NCI-H2081 (cell line): ENCODE measurements around the gene SSBP4.
"Not testable (repeated sequence)": the region's sequence is repeated elsewhere in the genome, so short reads cannot be mapped to it uniquely, and the experiment has no call there.

Source experiments
- DNase-seq, 2 experiments: peaks; one replicate each; lab custom pipeline; 2025; lab: John Stamatoyannopoulos, UW

Gene SSBP4

DNA sequence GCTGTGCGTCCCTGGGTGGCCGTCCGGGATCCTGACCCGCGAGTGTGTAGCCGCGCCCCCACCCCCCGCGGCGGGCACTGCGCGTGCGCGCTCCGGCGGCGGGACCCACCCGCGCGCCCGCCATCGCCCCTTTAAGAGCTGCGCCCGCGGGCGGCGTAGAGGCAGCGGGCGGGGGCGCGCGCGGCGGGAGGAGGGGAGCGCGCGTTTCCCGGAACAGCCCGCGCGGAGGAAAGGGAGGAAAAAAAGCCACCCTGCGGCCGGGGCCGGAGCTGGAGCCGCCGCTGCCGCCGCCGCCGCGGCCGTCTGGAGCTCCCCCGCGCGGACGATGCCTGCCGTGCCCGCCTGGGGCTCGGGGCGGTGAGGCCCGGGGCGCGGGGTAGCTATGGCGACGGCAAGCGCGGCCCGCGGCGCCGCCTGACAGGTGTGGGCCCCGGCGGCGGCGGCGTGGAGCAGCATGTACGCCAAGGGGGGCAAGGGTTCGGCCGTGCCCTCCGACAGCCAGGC lies at the start of gene SSBP4:
SSBP4 (plus strand) TSS at position 204 of the 504 bp plus-strand sequence; CDS start at position 455, 251 bp downstream.
- peak; percentile 65 to 79 for DNase-seq

GRCh38 chr19:18373407-18373891 lies 45.7 kb upstream of the SSBP4 start:
- DNase-seq: no peak

- DNase-seq: peak in 1 of 2 experiments; percentile 40
Observed at GRCh38 chr19:18373892-18374629, 45.1 kb upstream of the SSBP4 start.

- DNase-seq: peak in 1 of 2 experiments; percentile 72
Observed at GRCh38 chr19:18377026-18377425, 42.2 kb upstream of the SSBP4 start.

DNA sequence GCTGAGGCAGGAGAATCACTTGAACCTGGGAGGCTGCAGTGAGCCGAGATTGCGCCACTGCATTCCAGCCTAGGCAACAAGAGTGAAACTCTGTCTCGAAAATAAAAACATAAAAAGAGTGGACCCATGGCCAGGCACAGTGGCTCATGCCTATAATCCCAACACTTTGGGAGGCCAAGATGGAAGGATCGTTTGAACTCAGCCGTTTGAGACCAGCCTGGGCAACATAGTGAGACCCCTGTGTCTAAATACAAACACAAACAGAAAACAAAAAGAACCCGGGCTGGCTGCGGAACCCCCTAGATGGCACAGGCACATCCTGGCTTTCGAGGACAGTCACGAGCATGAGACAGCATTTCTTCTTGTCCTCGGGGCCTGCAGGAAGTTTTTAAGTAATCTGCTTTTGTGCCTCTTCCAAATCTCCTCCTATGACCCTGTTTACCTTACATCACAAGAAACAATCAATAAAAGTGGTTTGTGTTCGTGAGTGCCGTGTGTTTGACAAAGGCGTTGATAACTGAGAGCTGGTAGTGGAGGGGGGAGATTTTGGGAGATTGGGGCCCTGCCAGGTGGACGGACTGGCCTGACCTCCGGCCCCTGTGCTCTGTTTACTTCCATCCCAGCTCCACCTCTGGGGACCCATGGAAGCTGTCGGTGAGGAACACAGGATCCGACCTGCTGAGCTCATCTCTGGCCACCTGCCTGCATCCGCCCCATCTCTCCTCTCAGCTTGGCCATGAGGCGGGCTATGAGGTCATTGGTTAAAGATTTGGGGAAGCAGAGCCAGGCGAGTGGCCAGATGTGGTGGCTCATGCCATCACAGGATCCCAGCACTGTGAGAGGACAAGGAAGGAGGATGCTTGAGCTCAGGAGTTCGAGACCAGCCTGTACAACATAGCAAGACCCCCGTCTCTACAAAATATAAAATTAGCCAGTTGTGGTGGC lies 39.1 kb upstream of the SSBP4 start:
- DNase-seq: peak in 1 of 2 experiments; percentile 7

DNA sequence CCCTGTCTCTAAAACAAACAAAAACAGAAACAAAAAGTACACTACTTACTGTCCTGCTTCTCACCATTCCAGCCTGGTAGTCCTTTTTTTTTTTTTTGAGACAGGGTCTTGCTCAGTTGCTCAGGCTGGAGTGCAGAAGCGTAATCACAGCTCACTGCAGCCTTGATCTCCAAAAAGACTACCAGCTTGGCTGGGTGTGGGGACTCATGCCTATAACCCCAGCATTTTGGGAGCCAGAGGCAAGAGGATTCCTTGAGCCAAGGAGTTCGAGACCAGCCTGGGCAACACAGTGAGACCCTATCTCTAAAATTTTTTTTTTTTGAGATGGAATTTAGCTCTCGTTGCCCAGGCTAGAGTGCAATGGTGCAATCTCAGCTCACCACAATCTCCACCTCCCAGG lies 38.4 kb upstream of the SSBP4 start:
- DNase-seq: no peak

DNA sequence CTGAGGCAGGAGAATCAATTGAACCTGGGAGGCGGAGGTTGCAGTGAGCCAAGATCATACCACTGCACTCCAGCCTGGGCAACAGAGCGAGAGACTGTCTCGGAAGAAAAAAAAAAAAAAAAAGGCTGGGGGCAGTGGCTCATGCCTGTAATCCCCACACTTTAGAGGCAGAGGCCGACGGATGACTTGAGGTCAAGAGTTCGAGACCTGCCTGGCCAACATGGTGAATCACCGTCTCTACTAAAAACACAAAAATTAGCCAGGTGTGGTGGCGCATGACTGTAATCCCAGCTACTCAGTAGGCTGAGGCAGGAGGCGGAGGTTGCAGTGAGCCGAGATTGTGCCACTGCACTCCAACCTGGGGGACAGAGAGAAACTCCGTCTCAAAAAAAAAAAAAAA lies 35.6 kb upstream of the SSBP4 start:
- not testable (repeated sequence) for DNase-seq

DNA sequence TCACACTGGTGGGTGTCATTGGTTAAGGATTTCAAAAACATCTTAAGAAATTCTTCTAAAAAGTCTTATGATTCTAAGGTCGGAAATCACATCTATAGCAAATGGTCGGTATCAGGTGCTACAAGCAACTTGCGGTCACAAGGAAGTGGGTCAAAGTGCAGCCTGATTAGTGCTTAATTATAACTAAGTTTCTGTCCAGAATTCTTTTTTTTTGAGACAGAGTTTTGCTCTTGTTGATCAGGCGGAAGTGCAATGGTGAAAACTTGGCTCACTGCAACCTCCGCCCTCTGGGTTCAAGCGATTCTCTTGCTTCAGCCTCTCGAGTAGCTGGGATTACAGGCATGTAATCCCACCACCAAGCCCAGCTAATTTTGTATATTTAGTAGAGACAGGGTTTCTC lies 34.4 kb upstream of the SSBP4 start:
- DNase-seq: no peak

DNA sequence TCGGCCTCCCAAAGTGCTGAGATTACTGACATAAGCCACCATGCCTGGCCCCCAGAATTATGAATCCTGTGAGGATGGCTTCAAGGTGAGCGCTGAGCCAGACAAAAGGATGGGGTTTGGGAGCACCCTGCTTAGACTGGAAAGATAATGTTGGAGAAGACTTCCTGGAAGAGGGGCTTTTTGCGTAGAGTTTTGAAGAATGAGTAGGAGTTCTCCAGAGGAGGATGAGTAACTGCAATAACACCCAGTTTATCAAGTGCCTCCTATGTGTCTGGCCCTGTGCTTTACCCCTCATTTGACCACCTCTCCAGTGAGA lies 33.9 kb upstream of the SSBP4 start:
- DNase-seq: no peak

GRCh38 chr19:18385675-18386542 lies 33.3 kb upstream of the SSBP4 start, which contains the start of gene GDF15:
Gene GDF15 (plus strand): TSS chr19:18386158. CDS start chr19:18386190, 32 bp downstream.
- DNase-seq: no peak

GRCh38 chr19:18386543-18387271 lies 32.5 kb upstream of the SSBP4 start:
- no peak for DNase-seq

- peak; percentile 75 to 84 for DNase-seq
Observed at GRCh38 chr19:18388100-18388959, 30.9 kb upstream of the SSBP4 start.

DNA sequence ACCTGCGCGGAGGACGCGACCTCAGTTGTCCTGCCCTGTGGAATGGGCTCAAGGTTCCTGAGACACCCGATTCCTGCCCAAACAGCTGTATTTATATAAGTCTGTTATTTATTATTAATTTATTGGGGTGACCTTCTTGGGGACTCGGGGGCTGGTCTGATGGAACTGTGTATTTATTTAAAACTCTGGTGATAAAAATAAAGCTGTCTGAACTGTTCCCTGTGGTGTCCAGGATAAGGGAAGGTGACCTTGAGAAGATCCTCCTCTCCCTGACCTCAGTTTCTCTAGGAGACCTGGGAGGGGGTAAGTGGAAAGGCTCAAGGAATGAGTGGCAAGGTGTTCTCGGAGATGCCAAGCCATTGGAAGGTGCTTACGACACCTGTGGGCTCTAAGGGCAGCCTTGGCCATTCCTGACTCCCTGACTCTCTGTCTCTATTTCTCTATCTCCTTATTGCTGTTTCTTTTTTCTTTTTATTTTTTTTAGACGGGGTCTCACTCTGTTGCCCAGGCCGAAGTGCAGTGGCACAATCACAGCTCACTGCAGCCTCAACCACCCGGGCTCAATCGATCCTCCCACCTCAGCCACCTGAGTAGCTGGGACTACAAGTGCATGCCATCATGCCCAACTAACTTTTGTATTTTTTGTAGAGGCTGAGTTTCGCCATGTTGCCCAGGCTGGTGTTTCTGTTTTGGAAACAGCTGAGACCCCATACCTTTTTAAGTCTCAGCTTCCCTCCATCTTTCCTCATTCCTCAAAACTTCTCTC lies 30.1 kb upstream of the SSBP4 start:
- no peak for DNase-seq

DNA sequence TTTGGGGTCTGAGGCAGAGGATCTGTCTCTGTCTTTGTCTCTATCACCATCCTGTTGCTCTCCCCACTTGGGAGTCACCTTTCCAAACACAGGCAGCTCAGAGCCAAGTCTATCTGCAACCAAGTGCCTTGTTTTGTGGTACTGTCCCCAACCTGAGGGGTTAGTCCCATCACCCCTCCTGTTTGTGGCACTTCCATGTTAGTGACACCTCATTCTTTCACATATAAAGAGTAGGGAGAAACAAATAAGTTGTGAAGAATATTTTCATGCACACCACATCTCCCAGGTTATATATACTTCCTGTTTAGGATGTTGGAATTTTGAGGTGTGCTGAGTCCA lies 29.5 kb upstream of the SSBP4 start:
- DNase-seq: no peak

DNA sequence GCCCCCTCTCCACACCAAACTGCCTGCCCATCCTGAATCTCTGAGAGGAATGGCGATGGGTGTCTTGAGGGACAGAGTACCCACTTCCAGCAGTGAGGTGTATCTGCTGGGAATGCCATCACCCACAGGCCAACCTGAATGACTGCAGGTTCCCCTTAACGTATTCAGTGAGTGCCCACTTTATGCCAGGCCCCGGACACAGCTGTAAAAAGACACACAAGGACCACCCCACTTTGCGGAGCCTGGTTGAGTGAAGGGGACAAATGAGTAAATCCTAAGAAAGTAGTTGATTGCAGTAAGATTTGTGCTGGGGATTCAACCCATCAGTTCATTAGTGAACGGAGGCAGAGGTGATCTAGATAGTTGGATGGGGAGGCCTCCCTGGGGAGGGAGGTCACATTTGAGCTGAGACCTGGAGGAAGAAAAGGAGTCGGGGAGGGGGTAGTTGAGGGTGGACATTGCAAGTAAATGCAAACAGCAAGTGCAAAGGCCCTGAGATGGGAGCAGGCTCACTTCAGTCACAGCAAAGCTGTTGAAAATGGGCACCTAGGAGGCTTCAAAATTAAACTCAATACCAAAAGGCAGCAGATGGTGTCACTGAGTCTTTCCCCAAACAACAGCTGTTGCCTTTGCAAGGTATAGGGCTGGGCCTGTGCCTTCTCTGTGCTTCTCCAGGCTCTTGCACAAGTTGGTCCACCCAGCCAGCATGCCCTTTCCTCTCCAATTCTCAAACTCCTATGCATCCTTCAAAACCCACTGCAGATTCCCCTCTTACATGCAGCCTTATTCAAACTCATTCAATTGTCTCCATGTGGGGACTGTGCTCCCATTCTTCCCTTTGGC lies 28.9 kb upstream of the SSBP4 start:
- DNase-seq: no peak

DNA sequence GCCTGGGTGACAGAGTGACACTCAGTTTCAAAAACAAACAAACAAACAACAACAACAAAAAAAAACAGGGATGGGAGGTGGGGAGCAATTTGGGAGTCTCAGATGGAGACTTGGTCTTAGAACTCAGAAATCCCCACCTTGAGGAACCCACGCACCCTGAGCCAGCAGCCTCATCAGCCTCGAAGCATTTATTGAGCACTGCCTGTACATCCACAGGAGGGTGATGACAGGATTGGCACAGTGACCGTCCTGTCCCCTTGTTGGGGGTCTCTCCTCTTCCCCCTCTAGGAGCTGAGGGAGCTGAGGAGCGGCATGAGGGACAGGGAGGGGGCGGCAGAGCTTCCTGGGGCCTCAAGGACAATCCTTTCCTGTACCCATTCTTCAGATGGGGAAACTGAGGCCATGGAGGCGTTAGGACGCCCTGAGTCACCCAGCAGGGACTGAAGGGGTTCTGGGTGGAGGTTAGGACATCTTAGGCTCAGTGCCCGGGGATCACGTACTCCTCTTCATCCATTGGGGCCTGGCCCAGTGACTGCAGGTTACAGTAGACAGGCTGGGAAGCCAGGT lies 27.6 kb upstream of the SSBP4 start:
- no peak for DNase-seq

DNA sequence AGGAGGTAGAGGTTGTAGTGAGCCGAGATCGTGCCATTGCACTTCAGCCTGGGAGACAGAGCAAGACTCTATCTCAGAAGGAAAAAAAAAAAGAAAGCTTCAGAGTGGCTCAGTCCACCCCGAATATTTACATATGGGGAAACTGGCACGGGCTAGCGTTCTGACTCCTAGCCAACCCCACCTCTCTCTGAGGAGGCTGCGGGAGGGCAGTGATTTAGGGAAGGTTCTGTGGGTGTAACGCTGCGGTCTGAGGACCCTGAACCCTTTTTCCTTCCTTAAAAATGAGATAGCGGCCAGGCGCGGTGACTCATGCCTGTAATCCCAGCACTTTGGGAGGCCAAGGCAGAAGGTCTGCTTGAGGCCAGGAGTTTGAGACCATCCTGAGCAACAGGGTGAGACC lies 26.8 kb upstream of the SSBP4 start:
- DNase-seq: no peak

DNA sequence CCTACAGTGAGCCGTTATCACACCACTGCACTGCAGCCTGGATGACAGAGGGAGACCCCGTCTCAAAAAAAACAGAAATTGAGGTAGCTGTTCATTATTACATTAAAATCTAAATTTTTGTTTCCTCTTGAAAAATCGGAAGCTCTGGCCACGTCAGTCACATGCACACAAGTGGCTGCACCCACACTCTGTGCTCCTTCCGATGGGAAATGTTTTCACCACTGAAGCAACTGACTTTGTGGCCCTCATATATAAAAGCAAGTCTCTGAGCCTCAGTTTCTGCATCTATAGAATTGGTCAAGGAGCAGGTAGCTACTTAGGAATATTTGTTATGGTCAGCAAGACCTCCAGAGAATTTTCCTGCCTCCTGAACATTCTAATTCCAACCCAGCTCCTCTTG lies 26.3 kb upstream of the SSBP4 start:
- no peak for DNase-seq
